ENCODE results near the gene DLX6.

- TF ChIP-seq CTCF (IDR thresholded peaks at IDR 0.05 in 4 of 5, conservative IDR thresholded peaks at IDR 0.05 in 1 of 5), result no peak
- no peak for TF ChIP-seq POLR2A (IDR thresholded peaks at IDR 0.05)
These were observed 12.8 kb downstream of the DLX6 start for GRCh38 chr7:97018126-97018601.
